Adrenal gland (tissue), 5 donors: ENCODE measurements around the gene CADPS.

Experiments used
- POLR2A ChIP-seq, 2 donors: fragments of 450-650 bp; IDR thresholded peaks; one replicate each; pipeline ENCODE4 v1.6.1; 2017; ENCODE audit warnings: antibody characterized with exemption in 2 of 2, mild to moderate bottlenecking in 2 of 2, moderate library complexity in 1 of 2
- TF ChIP-seq, protein P1 (sequence below), 6 experiments: fragments of 450-650 bp in 4 of 6; fragments of 200-600 bp in 2 of 6; sonication (generic) in 1 of 6; IDR thresholded peaks; 1 replicate in 5 of 6; 2 replicates in 1 of 6; pipeline versions ENCODE4 v1.5.1 to v1.8.0; 2016 to 2021; ENCODE audit warnings: antibody characterized with exemption in 6 of 6, mild to moderate bottlenecking in 2 of 6, moderate library complexity in 1 of 6
- donor health status: DM: no; HTN: no; CAD: no.

DNA sequence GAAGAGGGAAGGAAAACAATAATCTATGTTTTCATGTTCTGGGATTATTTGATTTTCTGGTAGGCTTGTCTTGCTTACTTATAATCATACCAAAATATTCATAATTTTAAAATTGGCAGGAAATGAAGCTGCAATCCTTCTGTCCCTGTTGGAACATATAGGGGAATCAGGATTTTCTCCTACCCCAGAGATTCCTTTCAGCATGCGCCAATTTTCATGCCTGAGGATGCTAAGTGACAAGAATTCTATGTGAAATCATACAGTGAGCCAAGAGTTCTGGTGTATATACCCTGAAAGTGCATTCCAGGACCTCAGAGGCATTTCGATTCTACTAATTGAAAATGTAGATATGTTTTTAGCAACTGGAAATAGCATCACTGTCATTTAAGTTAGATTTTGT, 9.9 kb upstream of the CADPS start:
- TF ChIP-seq, protein P1, sequence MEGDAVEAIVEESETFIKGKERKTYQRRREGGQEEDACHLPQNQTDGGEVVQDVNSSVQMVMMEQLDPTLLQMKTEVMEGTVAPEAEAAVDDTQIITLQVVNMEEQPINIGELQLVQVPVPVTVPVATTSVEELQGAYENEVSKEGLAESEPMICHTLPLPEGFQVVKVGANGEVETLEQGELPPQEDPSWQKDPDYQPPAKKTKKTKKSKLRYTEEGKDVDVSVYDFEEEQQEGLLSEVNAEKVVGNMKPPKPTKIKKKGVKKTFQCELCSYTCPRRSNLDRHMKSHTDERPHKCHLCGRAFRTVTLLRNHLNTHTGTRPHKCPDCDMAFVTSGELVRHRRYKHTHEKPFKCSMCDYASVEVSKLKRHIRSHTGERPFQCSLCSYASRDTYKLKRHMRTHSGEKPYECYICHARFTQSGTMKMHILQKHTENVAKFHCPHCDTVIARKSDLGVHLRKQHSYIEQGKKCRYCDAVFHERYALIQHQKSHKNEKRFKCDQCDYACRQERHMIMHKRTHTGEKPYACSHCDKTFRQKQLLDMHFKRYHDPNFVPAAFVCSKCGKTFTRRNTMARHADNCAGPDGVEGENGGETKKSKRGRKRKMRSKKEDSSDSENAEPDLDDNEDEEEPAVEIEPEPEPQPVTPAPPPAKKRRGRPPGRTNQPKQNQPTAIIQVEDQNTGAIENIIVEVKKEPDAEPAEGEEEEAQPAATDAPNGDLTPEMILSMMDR (IDR thresholded peaks at IDR 0.05): no peak
- no peak for TF ChIP-seq POLR2A (IDR thresholded peaks at IDR 0.05)
